ENCODE data around the gene MRC1. TPM values are rescaled to one million over a fixed set of nuclear protein-coding genes. Genes with fewer than 3 reads are reported as not detected.

The MRC1 gene
- total RNA-seq, 1 experiment from 2014 or later = not detected

GRCh38 chr10:17873946-17874345 is 64.8 kb downstream of the MRC1 start:
- Histone ChIP-seq H3K4me2 (ENCODE audit: low read depth, low read length, poor library complexity, severe bottlenecking) (no peak overlapping the region), H3K79me2 (ENCODE audit: low read length) (no peaks in the 10 kb centered on the region), H3K9me3 (ENCODE audit: low read length) (no peaks in the 10 kb centered on the region)

DNA sequence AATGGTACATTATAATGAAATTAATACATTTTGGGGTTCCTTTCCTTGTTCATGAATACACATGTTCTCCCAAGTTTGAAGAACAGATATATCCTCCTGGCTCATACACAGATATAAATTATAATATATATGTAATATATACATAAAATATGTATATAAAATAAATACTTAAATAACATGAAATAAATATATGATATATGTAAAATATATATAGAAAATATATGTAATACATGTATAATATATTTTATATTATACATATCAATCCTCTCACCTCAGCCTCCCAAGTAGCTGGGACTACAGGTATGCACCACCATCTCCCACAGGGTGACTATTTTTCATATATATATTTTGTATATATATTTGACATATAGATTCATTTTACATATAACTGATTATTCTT is 68.0 kb downstream of the MRC1 start:
- no peak overlapping the region for H2AFZ ChIP-seq (ENCODE audit: low read length)
- no peak for DNase-seq
- no peaks in the 10 kb centered on the region for H3K9me2 ChIP-seq (replicated peaks; ENCODE audit: insufficient read depth, low read length)
- no peaks in the 10 kb centered on the region for H3K79me2 ChIP-seq (ENCODE audit: low read length)
- no peaks in the 10 kb centered on the region for H4K20me1 ChIP-seq (ENCODE audit: insufficient read depth, low read depth, low read length)
- no peak overlapping the region for H3K9ac ChIP-seq (ENCODE audit: low read length)
- H3K27me3 ChIP-seq (ENCODE audit: low read length) = no peaks in the 10 kb centered on the region
- no peaks in the 10 kb centered on the region for H3K9me3 ChIP-seq (ENCODE audit: low read length)
- no peaks in the 10 kb centered on the region for H3K4me1 ChIP-seq (ENCODE audit: low read length)
- no peak overlapping the region for H3K4me3 ChIP-seq (ENCODE audit: low read length)
- no peak overlapping the region for H3K27ac ChIP-seq (ENCODE audit: low read length)
- no peak overlapping the region for H3K4me2 ChIP-seq (ENCODE audit: low read depth, low read length, poor library complexity, severe bottlenecking)
- H3K36me3 ChIP-seq (ENCODE audit: insufficient read depth, low read length) = no peaks in the 10 kb centered on the region

More at GRCh38 chr10:17873946-17874345, 64.8 kb downstream of the MRC1 start:
- H3K27ac ChIP-seq (ENCODE audit: low read length) = no peak overlapping the region
- no peaks in the 10 kb centered on the region for H4K20me1 ChIP-seq (ENCODE audit: insufficient read depth, low read depth, low read length)
- no peaks in the 10 kb centered on the region for H3K27me3 ChIP-seq (ENCODE audit: low read length)
- H3K4me1 ChIP-seq (ENCODE audit: low read length) = no peaks in the 10 kb centered on the region
- no peaks in the 10 kb centered on the region for H3K9me2 ChIP-seq (replicated peaks; ENCODE audit: insufficient read depth, low read length)
- no peak for DNase-seq
- H3K36me3 ChIP-seq (ENCODE audit: insufficient read depth, low read length) = no peaks in the 10 kb centered on the region
- H3K4me3 ChIP-seq (ENCODE audit: low read length) = no peak overlapping the region
- no peak overlapping the region for H2AFZ ChIP-seq (ENCODE audit: low read length)
- H3K9ac ChIP-seq (ENCODE audit: low read length) = no peak overlapping the region

DNA sequence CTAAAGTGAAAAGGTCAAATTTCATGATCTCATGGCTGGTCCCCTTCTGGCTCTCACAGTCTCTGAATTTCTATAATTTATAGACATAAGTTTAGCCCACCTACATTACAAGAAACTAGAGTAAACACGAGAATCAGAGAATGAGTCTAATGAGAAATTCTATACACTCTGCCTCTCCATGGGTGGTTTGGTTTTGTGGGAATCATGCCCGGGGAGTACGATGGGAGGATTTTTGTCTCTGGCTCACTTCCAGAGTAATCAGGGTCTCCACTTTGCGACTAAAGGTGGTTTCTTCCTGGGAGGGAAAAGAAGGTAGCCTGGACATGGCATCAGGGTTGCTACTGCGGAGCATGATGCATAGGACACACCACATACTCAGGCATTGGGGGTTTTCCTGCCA is 69.7 kb downstream of the MRC1 start:
- Histone ChIP-seq H3K27ac (ENCODE audit: low read length) (no peak overlapping the region), H3K36me3 (ENCODE audit: insufficient read depth, low read length) (no peaks in the 10 kb centered on the region), H3K4me1 (ENCODE audit: low read length) (no peaks in the 10 kb centered on the region), H3K79me2 (ENCODE audit: low read length) (no peaks in the 10 kb centered on the region), H3K4me2 (ENCODE audit: low read depth, low read length, poor library complexity, severe bottlenecking) (no peak overlapping the region), H4K20me1 (ENCODE audit: insufficient read depth, low read depth, low read length) (no peaks in the 10 kb centered on the region), H3K9me3 (ENCODE audit: low read length) (no peaks in the 10 kb centered on the region), H2AFZ (ENCODE audit: low read length) (no peak overlapping the region), H3K4me3 (ENCODE audit: low read length) (no peak overlapping the region), H3K9ac (ENCODE audit: low read length) (no peak overlapping the region), H3K9me2 (replicated peaks; ENCODE audit: insufficient read depth, low read length) (no peaks in the 10 kb centered on the region), H3K27me3 (ENCODE audit: low read length) (no peaks in the 10 kb centered on the region)
- DNase-seq = no peak

DNA sequence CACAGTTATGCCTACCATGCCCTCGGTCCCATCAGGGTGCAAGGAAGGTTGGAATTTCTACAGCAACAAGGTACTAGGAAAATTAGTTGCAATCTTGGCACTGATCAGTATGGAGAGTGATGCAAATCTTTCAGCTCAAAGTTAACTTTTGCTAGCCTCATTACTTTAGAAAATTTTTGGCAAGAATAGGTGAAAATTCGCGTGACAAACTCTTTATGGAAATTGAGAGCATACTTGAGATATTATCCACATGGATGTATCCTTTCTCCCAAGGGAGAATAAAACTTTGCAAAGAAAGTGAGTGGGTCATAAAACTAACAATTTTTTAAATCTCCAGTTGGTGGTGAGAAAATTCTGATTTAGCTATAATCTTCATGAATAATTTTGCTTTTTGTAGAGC is 71.5 kb downstream of the MRC1 start:
- Histone ChIP-seq H3K9me3 (ENCODE audit: low read length) (no peaks in the 10 kb centered on the region), H3K79me2 (ENCODE audit: low read length) (no peaks in the 10 kb centered on the region), H3K27me3 (ENCODE audit: low read length) (no peaks in the 10 kb centered on the region), H3K36me3 (ENCODE audit: insufficient read depth, low read length) (no peaks in the 10 kb centered on the region), H3K4me1 (ENCODE audit: low read length) (no peaks in the 10 kb centered on the region), H4K20me1 (ENCODE audit: insufficient read depth, low read depth, low read length) (no peaks in the 10 kb centered on the region), H3K9me2 (replicated peaks; ENCODE audit: insufficient read depth, low read length) (no peaks in the 10 kb centered on the region), H3K9ac (ENCODE audit: low read length) (no peak overlapping the region), H2AFZ (ENCODE audit: low read length) (no peak overlapping the region), H3K27ac (ENCODE audit: low read length) (no peak overlapping the region), H3K4me3 (ENCODE audit: low read length) (no peak overlapping the region), H3K4me2 (ENCODE audit: low read depth, low read length, poor library complexity, severe bottlenecking) (no peak overlapping the region)
- DNase-seq = no peak

DNA sequence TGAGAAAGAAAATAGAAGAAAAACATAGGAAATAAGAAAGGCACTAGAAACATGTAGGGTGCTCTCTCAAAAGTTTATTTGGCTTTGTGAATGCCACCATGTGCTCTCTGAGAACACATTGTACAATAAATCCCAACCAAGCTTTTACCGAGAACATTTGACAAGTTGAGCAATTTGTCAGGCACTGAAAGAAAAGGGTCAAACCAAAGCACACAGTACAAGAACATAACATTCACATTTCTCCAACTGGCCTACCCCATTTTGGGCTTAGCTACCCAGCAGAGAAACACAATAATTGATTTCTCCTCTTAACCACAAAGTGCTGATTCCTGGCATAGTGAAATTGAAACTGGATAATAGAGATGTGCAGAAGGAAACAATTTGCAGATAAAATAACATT is 73.4 kb downstream of the MRC1 start:
- Histone ChIP-seq H3K79me2 (ENCODE audit: low read length) (no peaks in the 10 kb centered on the region), H4K20me1 (ENCODE audit: insufficient read depth, low read depth, low read length) (no peaks in the 10 kb centered on the region), H3K27me3 (ENCODE audit: low read length) (no peaks in the 10 kb centered on the region), H3K4me3 (ENCODE audit: low read length) (no peak overlapping the region), H3K27ac (ENCODE audit: low read length) (no peak overlapping the region), H3K36me3 (ENCODE audit: insufficient read depth, low read length) (no peaks in the 10 kb centered on the region), H3K9me2 (replicated peaks; ENCODE audit: insufficient read depth, low read length) (no peaks in the 10 kb centered on the region), H3K4me2 (ENCODE audit: low read depth, low read length, poor library complexity, severe bottlenecking) (no peak overlapping the region), H2AFZ (ENCODE audit: low read length) (no peak overlapping the region), H3K9me3 (ENCODE audit: low read length) (no peaks in the 10 kb centered on the region), H3K9ac (ENCODE audit: low read length) (no peak overlapping the region), H3K4me1 (ENCODE audit: low read length) (no peaks in the 10 kb centered on the region)
- DNase-seq = no peak

- Histone ChIP-seq H3K4me1 (ENCODE audit: low read length) (no peaks in the 10 kb centered on the region), H3K4me3 (ENCODE audit: low read length) (no peak overlapping the region), H4K20me1 (ENCODE audit: insufficient read depth, low read depth, low read length) (no peaks in the 10 kb centered on the region), H3K27me3 (ENCODE audit: low read length) (no peaks in the 10 kb centered on the region), H3K9me2 (replicated peaks; ENCODE audit: insufficient read depth, low read length) (no peaks in the 10 kb centered on the region), H3K9ac (ENCODE audit: low read length) (no peak overlapping the region), H3K36me3 (ENCODE audit: insufficient read depth, low read length) (no peaks in the 10 kb centered on the region), H3K9me3 (ENCODE audit: low read length) (no peaks in the 10 kb centered on the region), H3K27ac (ENCODE audit: low read length) (no peak overlapping the region), H2AFZ (ENCODE audit: low read length) (no peak overlapping the region), H3K4me2 (ENCODE audit: low read depth, low read length, poor library complexity, severe bottlenecking) (no peak overlapping the region), H3K79me2 (ENCODE audit: low read length) (no peaks in the 10 kb centered on the region)
- no peak for DNase-seq
These were observed 74.5 kb downstream of the MRC1 start for GRCh38 chr10:17883621-17884020.

DNA sequence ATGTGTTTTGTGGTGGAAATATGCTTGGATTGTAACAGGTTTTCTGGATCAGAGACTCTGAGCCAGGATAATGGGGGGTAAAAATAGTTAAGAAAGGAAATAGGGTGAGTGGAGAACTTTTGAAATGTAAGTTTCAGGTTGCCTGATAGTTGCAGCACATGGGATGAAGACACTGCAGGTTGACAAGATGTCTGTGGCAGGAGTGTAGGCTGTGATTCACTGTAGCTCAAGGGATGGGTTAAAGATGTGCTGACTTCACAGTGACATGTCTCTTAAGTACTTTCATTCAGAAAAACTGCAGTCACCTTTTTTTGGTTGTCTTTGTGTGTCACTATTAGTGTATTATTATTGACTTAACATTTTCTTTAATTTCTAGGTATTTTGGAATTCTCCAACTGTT is 79.0 kb downstream of the MRC1 start:
- Histone ChIP-seq H3K36me3 (ENCODE audit: insufficient read depth, low read length) (no peaks in the 10 kb centered on the region), H2AFZ (ENCODE audit: low read length) (no peak overlapping the region), H3K9ac (ENCODE audit: low read length) (no peak overlapping the region), H4K20me1 (ENCODE audit: insufficient read depth, low read depth, low read length) (no peaks in the 10 kb centered on the region), H3K4me2 (ENCODE audit: low read depth, low read length, poor library complexity, severe bottlenecking) (no peak overlapping the region), H3K79me2 (ENCODE audit: low read length) (no peaks in the 10 kb centered on the region), H3K4me1 (ENCODE audit: low read length) (no peaks in the 10 kb centered on the region), H3K27me3 (ENCODE audit: low read length) (no peaks in the 10 kb centered on the region), H3K9me3 (ENCODE audit: low read length) (no peaks in the 10 kb centered on the region), H3K27ac (ENCODE audit: low read length) (no peak overlapping the region), H3K9me2 (replicated peaks; ENCODE audit: insufficient read depth, low read length) (no peaks in the 10 kb centered on the region), H3K4me3 (ENCODE audit: low read length) (no peak overlapping the region)
- DNase-seq = no peak

- no peaks in the 10 kb centered on the region for H3K27me3 ChIP-seq (ENCODE audit: low read length)
- no peaks in the 10 kb centered on the region for H3K36me3 ChIP-seq (ENCODE audit: insufficient read depth, low read length)
- H4K20me1 ChIP-seq (ENCODE audit: insufficient read depth, low read depth, low read length) = no peaks in the 10 kb centered on the region
- no peaks in the 10 kb centered on the region for H3K9me2 ChIP-seq (replicated peaks; ENCODE audit: insufficient read depth, low read length)
- no peaks in the 10 kb centered on the region for H3K4me1 ChIP-seq (ENCODE audit: low read length)
- H2AFZ ChIP-seq (ENCODE audit: low read length) = no peak overlapping the region
- no peak for DNase-seq
- no peak overlapping the region for H3K27ac ChIP-seq (ENCODE audit: low read length)
- no peak overlapping the region for H3K4me3 ChIP-seq (ENCODE audit: low read length)
- no peak overlapping the region for H3K9ac ChIP-seq (ENCODE audit: low read length)
- H3K4me2 ChIP-seq (ENCODE audit: low read depth, low read length, poor library complexity, severe bottlenecking) = no peak overlapping the region
- no peaks in the 10 kb centered on the region for H3K9me3 ChIP-seq (ENCODE audit: low read length)
- no peaks in the 10 kb centered on the region for H3K79me2 ChIP-seq (ENCODE audit: low read length)
These were observed 82.3 kb downstream of the MRC1 start for GRCh38 chr10:17891435-17891834.

DNA sequence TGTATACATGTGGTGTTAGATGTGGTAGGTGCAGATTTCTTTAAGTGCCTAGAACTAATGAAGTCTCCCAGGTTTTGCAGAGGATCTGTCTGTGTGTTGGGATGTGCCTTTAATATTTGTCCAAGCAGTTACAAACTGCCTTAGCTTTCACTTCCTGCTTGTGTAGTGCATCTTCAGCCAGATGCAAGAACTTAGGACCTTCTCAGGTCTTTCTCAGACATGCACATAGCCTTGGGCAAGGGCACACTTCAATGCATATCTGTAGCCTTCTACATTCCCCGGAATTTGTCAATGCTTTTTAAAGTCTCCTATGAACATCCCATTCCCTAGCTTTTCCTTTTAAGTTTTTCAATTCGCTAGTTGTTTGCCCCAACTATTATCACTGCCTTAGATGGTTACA is 95.4 kb downstream of the MRC1 start:
- no peaks in the 10 kb centered on the region for H3K36me3 ChIP-seq (ENCODE audit: insufficient read depth, low read length)
- H3K4me3 ChIP-seq (ENCODE audit: low read length) = no peak overlapping the region
- no peaks in the 10 kb centered on the region for H3K79me2 ChIP-seq (ENCODE audit: low read length)
- no peak overlapping the region for H3K4me2 ChIP-seq (ENCODE audit: low read depth, low read length, poor library complexity, severe bottlenecking)
- H3K27ac ChIP-seq (ENCODE audit: low read length) = no peak overlapping the region
- H3K27me3 ChIP-seq (ENCODE audit: low read length) = no peaks in the 10 kb centered on the region
- H4K20me1 ChIP-seq (ENCODE audit: insufficient read depth, low read depth, low read length) = no peaks in the 10 kb centered on the region
- no peak overlapping the region for H3K9ac ChIP-seq (ENCODE audit: low read length)
- H3K9me3 ChIP-seq (ENCODE audit: low read length) = no peaks in the 10 kb centered on the region
- no peak overlapping the region for H2AFZ ChIP-seq (ENCODE audit: low read length)
- H3K9me2 ChIP-seq (replicated peaks; ENCODE audit: insufficient read depth, low read length) = no peaks in the 10 kb centered on the region
- H3K4me1 ChIP-seq (ENCODE audit: low read length) = no peaks in the 10 kb centered on the region
- DNase-seq = no peak

Data from Karpas-422 (cell line).